HCT116 (cell line): ENCODE measurements around the gene STK32C. TPM values are rescaled to one million over a fixed set of nuclear protein-coding genes. Genes with fewer than 3 reads are reported as not detected.

Experiments used
- ATAC-seq: fragments of 200-7000 bp; cut with Tn5 transposase; 2 replicates; pipeline ENCODE4 v1.9.1; 2020; ENCODE audit warnings: mild to moderate bottlenecking, moderate library complexity
- BruUV-seq: library from RNA; stranded (reverse); fragments of 400-500 nt; replicated peaks from 2 replicates; lab custom pipeline; 2021; lab: Mats Ljungman, UMichigan
- CTCF ChIA-PET: fragments of 300-600 bp; sonication (Branson Sonifier 250); formaldehyde crosslinking; loops from one replicate; lab custom pipeline; 2021; ENCODE audit warnings: antibody characterized with exemption; lab: Charles Lee
- POLR2A ChIA-PET: fragments of 300-600, 350-600 bp; sonication (Branson Sonifier 250); formaldehyde crosslinking; loops from one replicate; lab custom pipeline; 2021; ENCODE audit warnings: antibody characterized with exemption; lab: Charles Lee
- RAD21 ChIA-PET, 2 experiments: fragments of 300-600 bp; sonication (Branson Sonifier 250); formaldehyde crosslinking; loops; one replicate each; lab custom pipeline; 2023; ENCODE audit warnings: low total read pairs in 2 of 2; ENCODE audit not compliant: uncharacterized antibody in 2 of 2, unreplicated experiment in 2 of 2, low non-redundant PET in 1 of 2; lab: Charles Lee
- DNase-seq: peaks from one replicate; pipeline ENCODE4 v3.0.0-alpha.2; 2010; ENCODE audit warnings: low read depth, low spot score
- H2AFZ ChIP-seq: fragments of 200-600 bp; shearing (Covaris generic), sonication (generic); 2 replicates; pipeline ENCODE4 v1.6.1; 2017; ENCODE audit warnings: low read depth, mixed run types, mixed read lengths, antibody characterized with exemption, low read length; ENCODE audit not compliant: poor library complexity, severe bottlenecking
- H3K27ac ChIP-seq: 2 replicates; pipeline ENCODE4 v1.5.1; 2012; ENCODE audit warnings: low read depth, low read length
- H3K27me3 ChIP-seq: fragments of 200-600 bp; sonication (generic); 2 replicates; pipeline ENCODE4 v1.6.1; 2016; ENCODE audit warnings: mixed run types, low read length, mixed read lengths; ENCODE audit not compliant: insufficient read depth
- H3K36me3 ChIP-seq, 2 experiments: fragments of 200-500 bp in 1 of 2; fragments of 200-600 bp in 1 of 2; sonication (Bioruptor generic) in 1 of 2; sonication (generic) in 1 of 2; 2 replicates each; pipeline versions ENCODE4 v1.5.1 to v1.6.1; 2014 to 2016; ENCODE audit warnings: low read length in 2 of 2, inconsistent platforms in 1 of 2, mixed read lengths in 1 of 2, mixed run types in 1 of 2; ENCODE audit not compliant: insufficient read depth in 2 of 2, control insufficient read depth in 1 of 2
- H3K4me1 ChIP-seq, 2 experiments: fragments of 200-600 bp in 1 of 2; sonication (generic) in 1 of 2; 2 replicates each; pipeline versions ENCODE4 v1.5.1 to v1.6.1; 2012 to 2017; ENCODE audit warnings: low read length in 2 of 2, inconsistent platforms in 1 of 2, mild to moderate bottlenecking in 1 of 2, mixed read lengths in 1 of 2, mixed run types in 1 of 2, moderate library complexity in 1 of 2; ENCODE audit not compliant: insufficient read depth in 2 of 2, control insufficient read depth in 1 of 2
- H3K4me2 ChIP-seq: fragments of 200-600 bp; sonication (generic); 2 replicates; pipeline ENCODE4 v1.6.1; 2017; ENCODE audit warnings: mixed run types, low read length, mixed read lengths
- H3K4me3 ChIP-seq, 2 experiments: fragments of 200-600 bp in 1 of 2; sonication (generic) in 1 of 2; replicated peaks in 1 of 2; 2 replicates each; pipeline ENCODE4 v1.5.1; 2011 to 2016; ENCODE audit warnings: low read length in 2 of 2, control low read depth in 1 of 2, low read depth in 1 of 2, mild to moderate bottlenecking in 1 of 2, mixed read lengths in 1 of 2, mixed run types in 1 of 2
- H3K79me2 ChIP-seq: fragments of 200-600 bp; sonication (generic); 2 replicates; pipeline ENCODE4 v1.6.1; 2017; ENCODE audit warnings: mild to moderate bottlenecking, mixed run types, low read length, moderate library complexity, mixed read lengths; ENCODE audit not compliant: insufficient read depth
- H3K9ac ChIP-seq: fragments of 200-600 bp; sonication (generic); 2 replicates; pipeline ENCODE4 v1.6.1; 2016; ENCODE audit warnings: low read length, mixed read lengths
- H3K9me2 ChIP-seq: fragments of 200-600 bp; sonication (generic), shearing (Covaris generic); 2 replicates; pipeline ENCODE4 v1.6.1; 2017; ENCODE audit warnings: mixed run types, mild to moderate bottlenecking, moderate library complexity; ENCODE audit not compliant: insufficient read depth
- H3K9me3 ChIP-seq, 2 experiments: fragments of 200-500 bp in 1 of 2; fragments of 200-600 bp in 1 of 2; sonication (Bioruptor generic) in 1 of 2; sonication (generic) in 1 of 2; 2 replicates each; pipeline ENCODE4 v1.6.1; 2014 to 2017; ENCODE audit warnings: low read length in 2 of 2, mixed read lengths in 2 of 2, inconsistent platforms in 1 of 2, low read depth in 1 of 2, mild to moderate bottlenecking in 1 of 2, mixed run types in 1 of 2, moderate library complexity in 1 of 2; ENCODE audit not compliant: control insufficient read depth in 1 of 2, insufficient read depth in 1 of 2
- H4K20me1 ChIP-seq: fragments of 200-600 bp; sonication (generic), shearing (Covaris generic); 2 replicates; pipeline ENCODE4 v1.6.1; 2017; ENCODE audit warnings: mixed run types, mild to moderate bottlenecking, moderate library complexity; ENCODE audit not compliant: insufficient read depth
- CBX3 ChIP-seq: IDR thresholded peaks from 2 replicates; pipeline ENCODE4 v1.6.1; 2012; ENCODE audit warnings: low read depth
- CEBPB ChIP-seq: IDR thresholded peaks from 2 replicates; pipeline ENCODE4 v1.6.1; 2012; ENCODE audit warnings: low read depth
- ELF1 ChIP-seq: IDR thresholded peaks from 2 replicates; pipeline ENCODE4 v1.6.1; 2012; ENCODE audit warnings: low read depth, borderline replicate concordance
- EZH2 ChIP-seq: fragments of 200-600 bp; sonication (generic); IDR thresholded peaks from 2 replicates; pipeline ENCODE4 v1.6.1; 2017; ENCODE audit warnings: antibody characterized with exemption, mixed run types
- EZH2phosphoT487 ChIP-seq: fragments of 200-600 bp; IDR thresholded peaks from 2 replicates; pipeline ENCODE4 v1.6.1; 2018; ENCODE audit warnings: antibody characterized with exemption, borderline replicate concordance
- FOSL1 ChIP-seq: IDR thresholded peaks from 2 replicates; pipeline ENCODE4 v1.6.1; 2012; ENCODE audit warnings: low read depth
- POLR2A ChIP-seq: IDR thresholded peaks from 2 replicates; pipeline ENCODE4 v1.7.0; 2011; ENCODE audit warnings: borderline replicate concordance; ENCODE audit not compliant: insufficient read depth, insufficient read length; ENCODE audit errors: extremely low read depth
- RAD21 ChIP-seq: IDR thresholded peaks from 2 replicates; pipeline ENCODE4 v1.6.1; 2012; ENCODE audit warnings: low read depth, mild to moderate bottlenecking
- SIN3A ChIP-seq: IDR thresholded peaks from 2 replicates; pipeline ENCODE4 v1.6.1; 2012; ENCODE audit warnings: low read depth
- SRF ChIP-seq: IDR thresholded peaks from 2 replicates; pipeline ENCODE4 v1.6.1; 2012; ENCODE audit warnings: low read depth
- YY1 ChIP-seq: IDR thresholded peaks from 2 replicates; pipeline ENCODE4 v1.6.1; 2011; ENCODE audit warnings: low read length, low read depth, moderate library complexity, mild to moderate bottlenecking; ENCODE audit not compliant: insufficient replicate concordance; ENCODE audit errors: extremely low read depth
- intact Hi-C: fragments of 100-400 bp; cut with micrococcal nuclease; formaldehyde crosslinking; loops from 2 replicates; pipeline ENCODE4 v1.10.0; 2022
- total RNA-seq: library from RNA; stranded (reverse); gene quantifications from one replicate; pipeline ENCODE4 v1.2.1, GENCODE V29; 2021; ENCODE audit not compliant: unreplicated experiment
- TF ChIP-seq, protein P1 (sequence below): IDR thresholded peaks from 2 replicates; pipeline ENCODE4 v1.6.1; 2011; ENCODE audit warnings: mild to moderate bottlenecking, low read length, moderate library complexity; ENCODE audit not compliant: insufficient replicate concordance; ENCODE audit errors: extremely low read depth

STK32C gene
- total RNA-seq, 1 experiment from 2014 or later, result 29.7 TPM

GRCh38 chr10:132229096-132229495, 78.7 kb downstream of the STK32C start:
- no TSS peak for BruUV-seq
- CTCF ChIA-PET, result no interaction called here
- no peak overlapping the region for H3K27ac ChIP-seq
- intact Hi-C loops, result no loop called here
- H3K9me3 ChIP-seq, result no peaks in the 10 kb centered on the region
- TF ChIP-seq CBX3 (no peak), SIN3A (no peak), EZH2 (no peak), POLR2A (no peak), FOSL1 (no peak), EZH2phosphoT487 (no peak), SRF (no peak), RAD21 (no peak), CEBPB (no peak), YY1 (no peak), ELF1 (no peak)
- TF ChIP-seq, protein P1, sequence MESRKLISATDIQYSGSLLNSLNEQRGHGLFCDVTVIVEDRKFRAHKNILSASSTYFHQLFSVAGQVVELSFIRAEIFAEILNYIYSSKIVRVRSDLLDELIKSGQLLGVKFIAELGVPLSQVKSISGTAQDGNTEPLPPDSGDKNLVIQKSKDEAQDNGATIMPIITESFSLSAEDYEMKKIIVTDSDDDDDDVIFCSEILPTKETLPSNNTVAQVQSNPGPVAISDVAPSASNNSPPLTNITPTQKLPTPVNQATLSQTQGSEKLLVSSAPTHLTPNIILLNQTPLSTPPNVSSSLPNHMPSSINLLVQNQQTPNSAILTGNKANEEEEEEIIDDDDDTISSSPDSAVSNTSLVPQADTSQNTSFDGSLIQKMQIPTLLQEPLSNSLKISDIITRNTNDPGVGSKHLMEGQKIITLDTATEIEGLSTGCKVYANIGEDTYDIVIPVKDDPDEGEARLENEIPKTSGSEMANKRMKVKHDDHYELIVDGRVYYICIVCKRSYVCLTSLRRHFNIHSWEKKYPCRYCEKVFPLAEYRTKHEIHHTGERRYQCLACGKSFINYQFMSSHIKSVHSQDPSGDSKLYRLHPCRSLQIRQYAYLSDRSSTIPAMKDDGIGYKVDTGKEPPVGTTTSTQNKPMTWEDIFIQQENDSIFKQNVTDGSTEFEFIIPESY, result no peak
- TF ChIP-seq, all 23 proteins: peak for 0
- H3K9ac ChIP-seq, result no peak overlapping the region
- DNase-seq (no peak), ATAC-seq (no peak)
- no peak overlapping the region for H3K4me2 ChIP-seq
- no peaks in the 10 kb centered on the region for H3K79me2 ChIP-seq
- H3K27me3 ChIP-seq, result no peaks in the 10 kb centered on the region
- ChIA-PET RAD21 (no interaction called here), POLR2A (no interaction called here)
- H4K20me1 ChIP-seq, result no peaks in the 10 kb centered on the region
- no peak overlapping the region for H3K4me3 ChIP-seq
- no peaks in the 10 kb centered on the region for H3K36me3 ChIP-seq
- no peaks in the 10 kb centered on the region for H3K4me1 ChIP-seq
- H2AFZ ChIP-seq, result no peak overlapping the region
- no peaks in the 10 kb centered on the region for H3K9me2 ChIP-seq
